Spleen (tissue), 7 donors: Measurements from ENCODE around the gene PITPNC1.

ENCODE experiments used
- CTCF ChIP-seq, 11 experiments: fragments of 200-600 bp in 7 of 11; fragments of 450-650 bp in 4 of 11; sonication (generic) in 4 of 11; IDR thresholded peaks in 8 of 11; conservative IDR thresholded peaks in 3 of 11; 1 replicate in 7 of 11; 2 replicates in 4 of 11; pipeline versions ENCODE4 v1.4.0 to v1.8.0; 2016 to 2021; ENCODE audit warnings: antibody characterized with exemption in 11 of 11, inconsistent platforms in 4 of 11, mild to moderate bottlenecking in 1 of 11
- POLR2A ChIP-seq, 3 donors: fragments of 450-650 bp; IDR thresholded peaks; one replicate each; pipeline ENCODE4 v1.5.1; 2017; ENCODE audit warnings: antibody characterized with exemption in 3 of 3, mild to moderate bottlenecking in 1 of 3
- donor health status: DM: no; HTN: no; CAD: no; lungs with moderate emphysema.
- donor health status: DM: no; HTN: no; CAD: no.
- donor health status: DM: no; HTN: no; CAD: no.

GRCh38 chr17:67725373-67725791 is 348.3 kb downstream of the PITPNC1 start:
- TF ChIP-seq CTCF (IDR thresholded peaks at IDR 0.05 in 8 of 11, conservative IDR thresholded peaks at IDR 0.05 in 3 of 11), result no peak
- TF ChIP-seq POLR2A (IDR thresholded peaks at IDR 0.05), result no peak
